Stimulated activated CD8-positive, alpha-beta memory T cell treated with anti-CD3 and anti-CD28 coated beads, Interleukin-15, amount 100 ng/mL, for 24 hours (primary cell): ENCODE results near the gene ZNF836.
"Not testable (repeated sequence)": the region's sequence is repeated elsewhere in the genome, so short reads cannot be mapped to it uniquely, and the experiment has no call there.

Experiments used
- DNase-seq: peaks from one replicate; pipeline ENCODE4 v3.0.0-alpha.2; 2020; ENCODE audit warnings: low read depth

ZNF836 gene

GRCh38 chr19:52171321-52172169 lies at the start of gene ZNF836:
Gene ZNF836, minus strand, starts transcription at chr19:52171621. Its CDS starts 3,549 bp downstream, at chr19:52168072.
- DNase-seq: peak; percentile 66

DNA sequence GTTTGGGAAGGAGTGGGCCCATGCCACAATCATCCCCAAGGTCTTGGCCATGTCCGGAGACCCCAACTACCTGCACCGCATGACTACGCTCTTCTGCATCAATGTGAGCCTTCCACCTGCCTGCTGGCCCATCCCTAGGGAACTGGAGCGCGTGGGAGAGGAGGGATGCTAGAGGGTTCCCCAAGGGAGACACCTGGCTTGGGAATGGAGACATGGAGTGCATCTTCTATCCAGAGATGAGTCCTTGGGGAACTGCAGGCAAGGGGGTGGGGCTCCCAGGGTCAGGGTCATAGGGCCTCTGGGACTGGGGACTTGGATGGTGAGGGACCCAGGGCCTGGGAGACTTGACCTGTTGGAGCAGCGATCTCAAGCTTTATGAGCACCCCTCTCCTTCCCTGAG lies 49.6 kb upstream of the ZNF836 start:
- no peak for DNase-seq

DNA sequence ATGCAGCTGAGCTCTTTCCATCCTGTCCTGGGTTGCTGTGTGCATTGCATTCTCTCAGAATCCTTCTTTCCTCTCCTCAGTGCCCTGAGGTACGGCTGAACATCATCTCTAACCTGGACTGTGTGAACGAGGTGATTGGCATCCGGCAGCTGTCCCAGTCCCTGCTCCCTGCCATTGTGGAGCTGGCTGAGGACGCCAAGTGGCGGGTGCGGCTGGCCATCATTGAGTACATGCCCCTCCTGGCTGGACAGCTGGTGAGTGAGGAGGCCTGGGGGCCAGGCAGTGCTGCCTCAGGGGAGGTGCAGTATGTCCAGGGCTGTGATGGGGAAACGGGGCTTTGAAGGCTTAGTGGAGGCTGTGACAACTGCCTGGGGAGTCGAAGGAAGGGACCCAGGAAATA lies 48.2 kb upstream of the ZNF836 start:
- no peak for DNase-seq

DNA sequence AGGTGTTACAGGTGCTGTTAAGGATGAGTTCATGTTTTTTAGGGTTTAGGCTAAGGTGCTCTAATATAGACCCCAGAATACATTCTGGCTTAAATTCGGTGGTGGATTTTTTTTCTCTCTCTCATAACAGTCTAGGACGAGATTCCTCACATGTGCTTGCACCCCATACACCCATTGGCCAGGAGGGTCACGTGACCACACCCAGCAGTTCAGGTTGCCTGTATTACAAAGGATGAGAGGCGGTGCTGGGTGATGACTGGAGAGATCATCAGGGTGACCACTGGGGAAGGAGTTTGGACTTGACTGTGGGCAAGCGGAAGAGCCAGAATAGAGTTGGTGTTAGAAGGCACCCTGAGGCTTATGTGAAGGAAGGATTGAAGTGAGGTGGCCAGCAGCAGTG lies 46.2 kb upstream of the ZNF836 start:
- no peak for DNase-seq

DNA sequence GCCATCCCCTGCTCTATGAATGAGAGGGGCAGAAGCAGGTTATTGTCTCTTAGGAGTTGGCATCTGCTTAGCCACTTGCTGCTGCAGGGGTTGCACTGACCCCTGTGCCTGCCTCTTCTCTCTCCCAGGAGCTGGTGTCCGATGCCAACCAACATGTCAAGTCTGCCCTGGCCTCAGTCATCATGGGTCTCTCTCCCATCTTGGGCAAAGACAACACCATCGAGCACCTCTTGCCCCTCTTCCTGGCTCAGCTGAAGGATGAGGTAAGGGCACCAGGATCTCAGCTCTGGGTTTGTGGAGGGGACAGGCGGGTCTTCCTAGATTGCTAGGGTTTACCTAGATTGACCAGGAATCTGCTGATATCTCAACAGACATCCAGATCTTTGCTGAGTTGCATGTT lies 45.0 kb upstream of the ZNF836 start:
- DNase-seq: no peak

- no peak for DNase-seq
Measured at GRCh38 chr19:52214241-52214640, 42.8 kb upstream of the ZNF836 start.

DNA sequence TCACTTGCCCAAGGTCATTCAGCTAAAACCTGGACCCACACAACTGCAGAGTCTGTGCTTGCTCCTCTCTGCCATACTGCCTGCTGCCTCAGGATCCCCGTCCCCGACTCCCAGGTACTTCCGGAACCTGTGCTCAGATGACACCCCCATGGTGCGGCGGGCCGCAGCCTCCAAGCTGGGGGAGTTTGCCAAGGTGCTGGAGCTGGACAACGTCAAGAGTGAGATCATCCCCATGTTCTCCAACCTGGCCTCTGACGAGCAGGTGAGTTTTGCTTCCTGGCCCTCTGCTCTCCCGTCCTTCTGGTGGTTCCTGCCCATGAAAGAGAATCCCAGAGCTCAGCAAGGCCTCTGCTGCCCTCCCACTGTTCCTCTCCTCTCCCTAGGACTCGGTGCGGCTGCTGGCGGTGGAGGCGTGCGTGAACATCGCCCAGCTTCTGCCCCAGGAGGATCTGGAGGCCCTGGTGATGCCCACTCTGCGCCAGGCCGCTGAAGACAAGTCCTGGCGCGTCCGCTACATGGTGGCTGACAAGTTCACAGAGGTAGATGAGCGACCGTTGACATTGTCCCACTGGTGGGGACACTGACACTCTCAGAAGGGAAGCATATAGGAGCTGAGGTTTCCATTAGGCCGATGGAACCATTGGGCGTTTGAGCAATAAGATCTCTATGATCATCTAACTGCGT lies 41.3 kb upstream of the ZNF836 start:
- DNase-seq: no peak

DNA sequence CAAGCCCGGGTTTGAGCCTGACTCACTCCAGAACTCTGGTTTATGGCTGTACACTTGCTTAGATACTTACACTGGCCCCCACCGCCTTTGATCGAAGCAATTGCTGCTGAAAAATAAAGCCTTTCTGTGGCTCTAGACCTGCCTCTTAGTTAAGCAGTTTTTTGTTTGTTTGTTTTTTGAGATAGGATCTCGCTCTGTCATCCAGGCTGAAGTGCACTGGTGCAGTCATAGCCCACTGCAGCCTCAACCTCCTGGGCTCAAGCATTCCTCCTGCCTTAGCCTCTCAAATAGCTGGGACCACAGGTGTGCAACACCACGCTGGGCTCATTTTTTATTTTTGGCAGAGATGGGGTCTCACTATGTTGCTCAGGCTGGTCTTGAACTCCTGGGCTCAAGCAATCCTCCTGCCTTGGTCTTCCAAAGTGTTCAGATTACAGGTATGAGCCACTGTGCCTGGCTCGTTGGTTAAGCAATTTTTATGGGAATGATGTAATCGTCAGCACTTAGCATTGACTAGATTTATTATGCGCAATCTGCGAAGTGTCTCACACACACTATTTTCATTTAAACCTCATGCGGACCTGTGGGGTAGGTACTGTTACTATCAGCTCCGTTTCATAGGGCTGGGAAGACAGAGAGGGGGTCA lies 40.6 kb upstream of the ZNF836 start:
- DNase-seq: no peak

- no peak for DNase-seq
Measured at GRCh38 chr19:52211203-52211602, 39.8 kb upstream of the ZNF836 start.

GRCh38 chr19:52206481-52206880 lies 35.1 kb upstream of the ZNF836 start:
- DNase-seq: no peak

GRCh38 chr19:52200755-52201391 lies 29.5 kb upstream of the ZNF836 start:
- DNase-seq: not testable (repeated sequence)

DNA sequence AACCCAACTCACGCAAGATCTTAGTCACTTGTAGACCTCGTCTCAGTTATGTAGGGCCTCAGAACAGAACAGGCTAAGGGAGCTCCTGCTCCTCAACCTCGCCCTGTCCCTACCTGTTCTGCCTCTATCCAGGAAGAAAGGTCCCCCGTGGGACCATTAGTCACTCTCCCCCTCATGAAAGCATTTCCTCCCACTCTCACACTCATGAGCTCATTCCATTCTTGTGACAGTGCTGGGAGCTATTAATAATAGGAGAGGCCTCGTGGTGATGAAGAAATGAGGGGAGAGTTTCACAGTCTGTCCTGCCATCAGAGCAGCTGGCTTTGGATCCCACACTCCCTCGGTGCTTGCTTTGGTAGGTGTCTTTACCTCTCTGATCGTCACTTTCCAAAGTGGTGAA lies 28.6 kb upstream of the ZNF836 start:
- DNase-seq: no peak

GRCh38 chr19:52198678-52199077 lies 27.3 kb upstream of the ZNF836 start:
- no peak for DNase-seq

- no peak for DNase-seq
Measured at GRCh38 chr19:52197964-52198363, 26.5 kb upstream of the ZNF836 start.

DNA sequence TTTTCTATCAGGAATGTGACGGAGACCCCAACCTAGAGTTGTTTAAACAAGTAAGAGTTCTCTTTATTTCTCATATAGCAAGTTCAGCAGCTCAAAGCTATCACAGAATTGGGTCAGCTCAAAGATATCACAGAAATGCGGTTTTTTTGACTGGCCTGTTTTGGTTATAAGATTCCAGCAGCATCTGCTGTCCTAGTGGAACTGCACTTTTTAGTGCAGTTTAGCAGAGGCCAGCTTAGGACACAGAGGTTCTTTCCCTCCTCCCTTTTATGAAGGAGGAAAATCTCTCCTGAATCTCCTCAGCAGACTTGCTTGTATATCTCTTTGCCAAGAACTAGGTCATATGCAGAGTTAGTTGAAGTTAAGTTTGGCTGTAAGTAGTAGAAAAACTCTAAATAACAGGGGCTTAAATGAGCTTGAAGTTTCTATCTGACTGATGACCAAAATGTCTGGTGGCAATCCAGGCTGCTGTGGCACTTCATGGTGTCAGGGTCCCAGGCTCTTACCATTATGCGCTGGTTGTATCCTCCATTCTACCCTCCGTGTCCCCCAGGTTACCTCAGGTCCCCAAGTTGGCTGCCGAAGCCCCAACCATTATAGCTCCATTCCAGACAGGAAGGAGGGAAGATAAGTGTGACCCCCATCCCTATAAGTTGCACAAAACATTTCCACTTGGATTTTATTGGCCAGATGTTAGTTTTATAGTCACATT lies 25.0 kb upstream of the ZNF836 start:
- no peak for DNase-seq

- no peak for DNase-seq
Measured at GRCh38 chr19:52191951-52192350, 20.5 kb upstream of the ZNF836 start.

DNA sequence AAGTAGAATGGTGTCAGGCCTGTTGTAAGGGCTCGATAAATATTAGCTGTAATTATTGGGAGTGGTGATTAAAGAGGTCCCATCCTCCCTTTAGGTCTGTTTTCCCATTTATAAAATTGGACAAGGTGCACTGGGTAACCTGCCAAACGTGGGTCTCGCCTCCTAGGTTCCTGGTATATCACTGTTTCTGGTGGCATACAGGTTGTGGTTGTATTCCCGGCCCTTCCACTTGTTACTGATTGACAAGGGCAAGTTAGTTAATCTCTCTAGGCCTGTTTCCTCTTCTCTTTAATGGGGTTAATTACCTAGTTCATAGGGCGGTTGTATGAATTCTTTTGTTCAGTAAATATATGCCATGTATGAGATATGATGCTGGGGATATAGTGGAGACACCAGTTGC lies 20.0 kb upstream of the ZNF836 start:
- DNase-seq: no peak

GRCh38 chr19:52190487-52191293 lies 19.3 kb upstream of the ZNF836 start:
- DNase-seq: no peak

DNA sequence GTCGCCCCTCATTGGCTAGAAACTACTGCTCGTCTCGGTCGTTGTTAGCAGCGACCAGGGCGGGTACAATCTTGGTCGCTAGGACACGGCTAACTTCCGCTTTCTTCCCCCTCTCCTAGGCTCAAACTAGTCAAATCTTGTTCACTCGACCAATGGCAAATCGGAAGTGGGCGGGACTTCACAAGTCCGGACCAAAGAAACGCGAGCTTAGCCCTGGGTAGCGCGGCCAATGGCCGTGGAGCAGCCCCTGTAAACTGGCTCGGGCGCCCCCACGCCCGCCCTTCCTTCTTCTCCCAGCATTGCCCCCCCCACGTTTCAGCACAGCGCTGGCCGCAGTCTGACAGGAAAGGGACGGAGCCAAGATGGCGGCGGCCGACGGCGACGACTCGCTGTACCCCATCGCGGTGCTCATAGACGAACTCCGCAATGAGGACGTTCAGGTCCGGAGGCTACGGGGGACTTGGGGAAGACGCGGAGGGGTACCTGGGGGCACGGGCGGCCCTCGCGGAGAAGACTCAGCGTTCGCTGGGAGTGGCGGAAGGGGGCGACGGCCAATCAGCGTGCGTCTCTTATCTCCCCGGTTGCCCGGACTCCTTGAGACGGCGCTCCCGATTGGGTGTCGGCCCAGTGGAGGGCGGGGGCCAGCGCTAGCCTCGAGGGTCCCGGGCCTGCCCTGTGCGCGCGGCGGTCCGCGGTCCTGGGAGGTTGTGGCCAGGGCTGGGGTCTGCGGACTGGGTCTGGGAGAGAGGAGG lies 18.5 kb upstream of the ZNF836 start, which contains the start of gene PPP2R1A:
Gene PPP2R1A, plus strand, starts transcription at position 318 of the 752 bp plus-strand sequence. Its CDS starts 45 bp downstream, at position 363.
- peak; percentile 96 for DNase-seq
